AG04449 (cell line): ENCODE results near the gene GRWD1.

Source experiments
- CTCF ChIA-PET: fragments of 350-600 bp; formaldehyde crosslinking; extraction: SDS; loops from one replicate; lab custom pipeline; 2021; ENCODE audit warnings: antibody characterized with exemption; lab: Yijun Ruan, JAX
- POLR2A ChIA-PET: fragments of 400-600, 350-600 bp; formaldehyde crosslinking; extraction: SDS; loops from one replicate; lab custom pipeline; 2020; ENCODE audit warnings: antibody characterized with exemption, inconsistent platforms; lab: Yijun Ruan, JAX
- DNase-seq: peaks from one replicate; pipeline ENCODE4 v3.0.0-alpha.2; 2010; ENCODE audit warnings: low read depth, low spot score
- H3K4me3 ChIP-seq: 2 replicates; pipeline ENCODE4 v1.5.1; 2011; ENCODE audit warnings: low read depth, mild to moderate bottlenecking, control low read depth, low read length
- TF ChIP-seq, protein P1 (sequence below): IDR thresholded peaks from one replicate; pipeline ENCODE4 v1.5.1; 2011; ENCODE audit warnings: mild to moderate bottlenecking, moderate library complexity, low read length, control low read depth, inconsistent platforms; ENCODE audit not compliant: insufficient read depth; ENCODE audit errors: missing control alignments

Gene GRWD1

DNA sequence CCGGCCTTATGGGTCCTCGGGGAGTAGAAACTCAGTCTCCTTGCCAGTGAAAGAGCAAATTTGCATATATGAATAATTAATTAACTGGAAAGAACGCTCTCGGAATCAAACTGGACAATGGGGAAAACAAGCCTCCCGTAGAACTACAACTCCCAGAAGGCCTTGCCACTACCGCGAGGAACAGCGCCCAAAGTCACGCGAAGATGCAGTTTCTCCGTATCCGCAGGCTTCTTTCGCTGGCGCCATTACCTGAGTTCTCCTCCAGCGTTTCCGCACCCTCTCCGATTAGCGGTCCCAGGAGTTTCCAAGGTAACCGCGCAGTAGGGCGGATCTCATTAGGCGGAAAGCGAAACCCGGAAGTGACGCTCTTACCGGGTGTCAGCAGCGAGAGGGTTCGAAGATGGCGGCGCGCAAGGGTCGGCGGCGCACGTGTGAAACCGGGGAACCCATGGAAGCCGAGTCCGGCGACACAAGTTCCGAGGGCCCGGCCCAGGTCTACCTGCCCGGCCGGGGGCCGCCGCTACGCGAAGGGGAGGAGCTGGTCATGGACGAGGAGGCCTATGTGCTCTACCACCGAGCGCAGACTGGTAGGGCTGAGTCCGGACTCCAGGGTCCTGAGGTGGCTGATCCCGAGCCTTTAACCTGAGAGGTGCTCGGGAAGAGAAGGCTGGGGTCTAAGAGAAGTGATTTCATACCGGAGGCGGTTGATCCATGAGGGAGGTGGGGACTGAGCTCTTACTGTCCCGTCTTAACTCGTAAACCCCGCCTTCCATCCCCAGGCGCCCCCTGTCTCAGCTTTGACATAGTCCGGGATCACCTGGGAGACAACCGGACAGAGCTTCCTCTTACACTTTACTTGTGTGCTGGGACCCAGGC lies at the start of gene GRWD1:
GRWD1 (plus strand) TSS at position 378 of the 876 bp plus-strand sequence; CDS start at position 401, 23 bp downstream.
- TF ChIP-seq, protein P1, sequence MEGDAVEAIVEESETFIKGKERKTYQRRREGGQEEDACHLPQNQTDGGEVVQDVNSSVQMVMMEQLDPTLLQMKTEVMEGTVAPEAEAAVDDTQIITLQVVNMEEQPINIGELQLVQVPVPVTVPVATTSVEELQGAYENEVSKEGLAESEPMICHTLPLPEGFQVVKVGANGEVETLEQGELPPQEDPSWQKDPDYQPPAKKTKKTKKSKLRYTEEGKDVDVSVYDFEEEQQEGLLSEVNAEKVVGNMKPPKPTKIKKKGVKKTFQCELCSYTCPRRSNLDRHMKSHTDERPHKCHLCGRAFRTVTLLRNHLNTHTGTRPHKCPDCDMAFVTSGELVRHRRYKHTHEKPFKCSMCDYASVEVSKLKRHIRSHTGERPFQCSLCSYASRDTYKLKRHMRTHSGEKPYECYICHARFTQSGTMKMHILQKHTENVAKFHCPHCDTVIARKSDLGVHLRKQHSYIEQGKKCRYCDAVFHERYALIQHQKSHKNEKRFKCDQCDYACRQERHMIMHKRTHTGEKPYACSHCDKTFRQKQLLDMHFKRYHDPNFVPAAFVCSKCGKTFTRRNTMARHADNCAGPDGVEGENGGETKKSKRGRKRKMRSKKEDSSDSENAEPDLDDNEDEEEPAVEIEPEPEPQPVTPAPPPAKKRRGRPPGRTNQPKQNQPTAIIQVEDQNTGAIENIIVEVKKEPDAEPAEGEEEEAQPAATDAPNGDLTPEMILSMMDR = no peak
- POLR2A ChIA-PET = interaction anchor here (0.5 to 2.2 kb wide), 3 partner anchors 54 to 178 kb away, joined by 3 to 6 read pairs (median 3); partner anchors contain the start of gene KDELR1
- H3K4me3 ChIP-seq = peak within 1 kb of the TSS; percentile 90
- CTCF ChIA-PET = interaction anchor here (0.8 to 3.8 kb wide), 24 partner anchors 9 to 143 kb away, joined by 3 to 23 read pairs (median 5); partner anchors contain the start of genes GRIN2D, KCNJ14 and KDELR1
- DNase-seq = peak; percentile 63

DNA sequence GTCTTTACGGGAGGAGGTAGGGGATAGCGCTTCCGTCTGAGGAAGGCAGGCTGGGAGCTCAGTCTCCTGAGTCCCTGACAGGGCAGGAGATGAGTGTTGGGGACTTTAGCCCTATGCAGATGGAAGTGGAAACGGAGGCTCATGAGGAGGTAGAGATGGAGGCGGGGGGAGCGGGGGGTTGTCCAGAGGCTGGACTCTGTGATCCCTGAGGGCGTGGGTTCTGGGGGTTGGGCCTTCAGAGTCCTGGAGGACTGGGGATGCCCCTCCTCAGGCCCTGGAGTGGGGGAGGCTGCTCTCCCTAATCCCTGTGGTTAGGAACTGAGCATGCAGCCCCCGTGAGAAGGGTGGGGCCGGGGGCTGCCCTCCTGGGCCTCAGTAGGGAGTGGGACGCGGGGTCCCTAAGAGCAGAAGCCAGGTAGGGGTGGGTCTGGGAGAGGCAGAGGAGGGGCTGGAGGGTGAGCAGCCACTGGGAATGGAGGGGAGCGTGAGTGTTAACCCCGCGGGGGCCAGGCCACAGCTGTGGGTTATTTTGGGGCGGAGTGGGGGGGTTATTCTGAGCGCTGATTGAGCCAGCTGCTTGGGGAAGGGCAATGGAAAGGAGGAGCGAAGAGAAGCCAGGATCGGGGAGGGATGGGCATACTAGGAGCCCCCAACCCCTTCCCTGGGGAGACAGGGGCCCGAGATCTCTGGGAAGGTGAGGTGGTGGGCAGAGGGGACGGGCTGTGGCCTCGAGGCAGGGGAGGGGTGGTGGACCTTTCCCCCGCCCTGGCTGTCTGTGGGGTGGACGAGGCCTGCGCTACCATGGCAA lies 49.6 kb upstream of the GRWD1 start:
- CTCF ChIA-PET = interaction anchor here (0.8 to 1.4 kb wide), 5 partner anchors 8 to 94 kb away, joined by 3 to 5 read pairs (median 3); no protein-coding TSS in a partner anchor
- POLR2A ChIA-PET = no interaction called here
- TF ChIP-seq, protein P1 = no peak
- no peak for DNase-seq
- no peak overlapping the region for H3K4me3 ChIP-seq

DNA sequence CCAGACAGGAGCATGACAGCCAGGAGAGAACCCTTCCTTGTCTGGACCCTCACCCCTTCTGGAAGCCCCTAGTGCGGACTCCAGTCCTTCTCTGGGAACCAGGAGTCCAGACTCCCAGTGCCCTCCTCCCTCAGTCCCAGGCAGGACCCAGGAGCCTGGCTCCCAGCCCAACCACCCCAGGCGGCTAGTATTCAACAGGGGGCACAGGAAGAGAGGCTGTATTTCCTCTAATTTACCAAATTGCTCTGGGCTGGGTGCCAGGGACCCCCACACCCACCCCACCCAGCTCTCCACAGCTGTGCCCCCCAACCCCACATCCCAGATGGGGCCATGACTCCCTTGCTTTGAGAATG lies 49.0 kb upstream of the GRWD1 start:
- H3K4me3 ChIP-seq = no peak overlapping the region
- TF ChIP-seq, protein P1 = no peak
- ChIA-PET CTCF (no interaction called here), POLR2A (no interaction called here)
- no peak for DNase-seq

DNA sequence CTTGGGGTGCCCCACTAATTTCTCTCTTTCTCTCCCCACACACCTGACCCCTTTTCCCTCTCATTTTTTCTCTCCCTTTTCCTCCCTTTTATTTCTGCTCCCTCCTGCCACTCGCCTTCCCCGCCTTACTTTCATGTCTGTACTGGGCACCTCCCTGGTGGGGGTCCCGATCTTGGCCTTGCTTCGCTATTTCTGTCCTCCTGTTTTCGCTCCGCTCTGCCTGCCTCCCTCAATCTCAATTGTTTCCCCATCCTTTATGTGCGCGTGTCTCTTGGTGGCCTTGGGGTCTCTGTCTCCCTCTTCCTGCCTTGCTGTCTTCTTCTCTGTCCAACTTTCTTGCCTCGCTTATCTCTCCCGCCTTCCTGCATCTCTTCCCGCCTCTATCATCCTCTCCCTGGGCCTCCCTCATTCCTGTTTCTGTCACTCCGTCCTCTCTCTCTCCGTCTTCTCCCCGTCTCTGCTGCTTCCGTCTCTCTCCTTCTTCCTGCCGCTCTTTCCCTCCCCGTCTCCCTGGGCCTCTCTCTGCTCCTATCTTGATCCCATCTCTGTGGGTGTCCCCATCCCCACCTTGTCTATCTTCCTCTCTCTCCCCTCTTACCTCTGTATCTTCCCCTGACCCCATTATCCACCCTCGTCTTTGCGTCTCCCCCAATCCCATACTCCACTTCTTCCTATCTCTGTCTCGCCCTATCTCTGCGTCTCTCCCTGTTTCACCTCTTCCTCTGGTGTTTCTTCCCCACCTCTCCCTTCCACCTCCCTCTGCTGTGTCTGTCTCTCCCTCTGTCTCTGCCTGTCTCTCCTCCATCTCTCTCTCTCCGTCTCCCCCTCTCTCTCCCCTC lies 48.3 kb upstream of the GRWD1 start:
- CTCF ChIA-PET = no interaction called here
- TF ChIP-seq, protein P1 = no peak
- no peak for DNase-seq
- peak overlapping the region; percentile 59 for H3K4me3 ChIP-seq
- POLR2A ChIA-PET = no interaction called here

DNA sequence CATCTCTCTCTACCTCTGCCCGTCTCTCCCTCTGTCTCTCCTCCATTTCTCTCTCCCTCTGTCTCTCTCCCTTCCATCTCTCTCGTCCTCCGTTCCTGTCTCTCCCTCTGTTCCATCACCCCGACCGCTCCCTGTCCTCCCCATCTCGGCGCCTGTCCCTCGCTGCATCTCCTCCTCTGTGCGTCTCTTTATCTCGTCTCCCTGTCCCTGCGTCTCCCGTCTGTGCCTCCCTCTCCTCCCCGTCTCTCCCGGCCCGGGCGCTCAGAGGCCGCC lies 47.7 kb upstream of the GRWD1 start:
- DNase-seq = no peak
- TF ChIP-seq, protein P1 = no peak
- H3K4me3 ChIP-seq = peak overlapping the region; percentile 59
- ChIA-PET CTCF (interaction anchor here (1.4 kb wide), 1 partner anchor 9 kb away, joined by 3 read pairs; no protein-coding TSS in a partner anchor), POLR2A (no interaction called here)
